Measurements from ENCODE around the gene THYN1.

DNA sequence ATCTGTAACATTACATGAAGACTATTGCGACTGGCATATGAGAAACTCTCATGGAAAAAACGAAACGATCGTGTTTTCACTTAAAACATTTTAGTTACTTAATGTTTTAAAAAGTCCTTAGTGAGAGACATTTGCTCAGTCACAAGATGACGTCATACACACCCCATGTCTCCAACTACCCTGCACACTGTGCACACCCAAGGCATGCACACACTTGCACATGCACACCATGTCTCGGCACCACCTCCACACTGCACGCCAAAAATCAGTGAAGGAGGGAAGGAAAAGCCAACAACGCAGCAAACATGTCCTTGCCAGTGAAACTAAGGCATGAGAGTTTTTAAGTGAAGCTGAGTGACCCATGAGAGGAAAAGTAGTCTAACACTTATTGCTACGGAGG lies 47.4 kb downstream of the THYN1 start:
- TF ChIP-seq, protein P1, sequence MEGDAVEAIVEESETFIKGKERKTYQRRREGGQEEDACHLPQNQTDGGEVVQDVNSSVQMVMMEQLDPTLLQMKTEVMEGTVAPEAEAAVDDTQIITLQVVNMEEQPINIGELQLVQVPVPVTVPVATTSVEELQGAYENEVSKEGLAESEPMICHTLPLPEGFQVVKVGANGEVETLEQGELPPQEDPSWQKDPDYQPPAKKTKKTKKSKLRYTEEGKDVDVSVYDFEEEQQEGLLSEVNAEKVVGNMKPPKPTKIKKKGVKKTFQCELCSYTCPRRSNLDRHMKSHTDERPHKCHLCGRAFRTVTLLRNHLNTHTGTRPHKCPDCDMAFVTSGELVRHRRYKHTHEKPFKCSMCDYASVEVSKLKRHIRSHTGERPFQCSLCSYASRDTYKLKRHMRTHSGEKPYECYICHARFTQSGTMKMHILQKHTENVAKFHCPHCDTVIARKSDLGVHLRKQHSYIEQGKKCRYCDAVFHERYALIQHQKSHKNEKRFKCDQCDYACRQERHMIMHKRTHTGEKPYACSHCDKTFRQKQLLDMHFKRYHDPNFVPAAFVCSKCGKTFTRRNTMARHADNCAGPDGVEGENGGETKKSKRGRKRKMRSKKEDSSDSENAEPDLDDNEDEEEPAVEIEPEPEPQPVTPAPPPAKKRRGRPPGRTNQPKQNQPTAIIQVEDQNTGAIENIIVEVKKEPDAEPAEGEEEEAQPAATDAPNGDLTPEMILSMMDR (conservative IDR thresholded peaks at IDR 0.05 in 1 of 2, IDR thresholded peaks at IDR 0.05 in 1 of 2; ENCODE audit: low read depth in 1 of 2, low read length in 2 of 2), result no peak
- TF ChIP-seq EZH2 (IDR thresholded peaks at IDR 0.05; ENCODE audit: low read length, missing control alignments), result no peak
